K562 (cell line): ENCODE data around the gene BPIFB2. TPM values are rescaled to one million over a fixed set of nuclear protein-coding genes. Genes with fewer than 3 reads are reported as not detected.
A peak's percentile ranks its signal among the peaks of the same experiment; 100 is the strongest.

Experiments
- ATAC-seq: fragments of 200-7000 bp; cut with Tn5 transposase; 3 replicates; pipeline ENCODE4 v1.9.1; 2020; ENCODE audit warnings: moderate library complexity
- BruUV-seq: library from RNA; stranded (reverse); fragments of 400-500 nt; replicated peaks from 2 replicates; lab custom pipeline; 2021; lab: Mats Ljungman, UMichigan
- CTCF ChIA-PET: fragments of 300-600 bp; formaldehyde crosslinking; extraction: SDS; loops from one replicate; lab custom pipeline; 2021; ENCODE audit warnings: low intra/inter-chr PET ratio; lab: Yijun Ruan, JAX
- POLR2A ChIA-PET: fragments of 300-600, 350-650 bp; sonication (Branson Sonifier 250); formaldehyde crosslinking; extraction: SDS; loops from one replicate; lab custom pipeline; 2021; ENCODE audit warnings: antibody characterized with exemption, inconsistent platforms; lab: Yijun Ruan, JAX
- DNase-seq, 4 experiments: peaks; one replicate each; pipeline versions ENCODE4 v3.0.0 to v3.0.0-alpha.2; 2011 to 2018; ENCODE audit warnings: low spot score in 3 of 4, mixed read lengths in 3 of 4; ENCODE audit errors: extremely low read depth in 1 of 4
- FAIRE-seq: peaks from 2 replicates; lab custom pipeline; 2011; peaks lifted over from hg19 to GRCh38; lab: Jason Lieb, UNC
- H2AFZ ChIP-seq: 2 replicates; pipeline ENCODE4 v1.6.0; 2011; ENCODE audit warnings: low read depth, low read length, control low read depth, inconsistent platforms
- H3K27ac ChIP-seq: fragments of 200-600 bp; 3 replicates; pipeline ENCODE4 v1.8.0; 2011; ENCODE audit warnings: low read depth, mild to moderate bottlenecking, control low read depth, inconsistent platforms, low read length, moderate library complexity, mixed read lengths; ENCODE audit errors: extremely low read depth
- H3K27me3 ChIP-seq, 2 experiments: fragments of 300-600 bp in 1 of 2; 2 replicates in 1 of 2; 3 replicates in 1 of 2; pipeline versions ENCODE4 v1.6.0 to v1.8.0; 2011; ENCODE audit warnings: inconsistent platforms in 2 of 2, low read length in 2 of 2, mild to moderate bottlenecking in 1 of 2, mixed read lengths in 1 of 2, moderate library complexity in 1 of 2; ENCODE audit not compliant: control insufficient read depth in 2 of 2, insufficient read depth in 2 of 2
- H3K36me3 ChIP-seq: fragments of 300-600 bp; 3 replicates; pipeline ENCODE4 v1.8.0; 2011; ENCODE audit warnings: mild to moderate bottlenecking, low read length, inconsistent platforms; ENCODE audit not compliant: control insufficient read depth, insufficient read depth
- H3K4me1 ChIP-seq, 2 experiments: fragments of 200-600 bp in 1 of 2; replicated peaks in 1 of 2; 2 replicates in 1 of 2; 3 replicates in 1 of 2; pipeline versions ENCODE4 v1.5.1 to v1.8.0; 2011; ENCODE audit warnings: inconsistent platforms in 2 of 2, low read length in 2 of 2, mild to moderate bottlenecking in 1 of 2, mixed read lengths in 1 of 2, moderate library complexity in 1 of 2; ENCODE audit not compliant: control insufficient read depth in 2 of 2, insufficient read depth in 2 of 2
- H3K4me2 ChIP-seq: 2 replicates; pipeline ENCODE4 v1.6.1; 2011; ENCODE audit warnings: low read length, control low read depth, inconsistent platforms, mixed read lengths; ENCODE audit not compliant: insufficient read depth
- H3K4me3 ChIP-seq: fragments of 200-600 bp; sonication (generic), shearing (Covaris generic); 2 replicates; pipeline ENCODE4 v1.5.1; 2016; ENCODE audit warnings: control low read depth, inconsistent platforms
- H3K79me2 ChIP-seq: fragments of 200-600 bp; 3 replicates; pipeline ENCODE4 v1.8.0; 2011; ENCODE audit warnings: low read length, inconsistent platforms; ENCODE audit not compliant: control insufficient read depth, insufficient read depth
- H3K9ac ChIP-seq, 2 experiments: 2 replicates each; pipeline versions ENCODE4 v1.6.0 to v1.6.1; 2011; ENCODE audit warnings: low read depth in 2 of 2, low read length in 2 of 2, control low read depth in 1 of 2, inconsistent platforms in 1 of 2, mild to moderate bottlenecking in 1 of 2, mixed read lengths in 1 of 2; ENCODE audit not compliant: insufficient read depth in 1 of 2
- H3K9me1 ChIP-seq: one replicate; pipeline ENCODE4 v1.6.0; 2011; ENCODE audit warnings: inconsistent platforms, mild to moderate bottlenecking, low read length, moderate library complexity; ENCODE audit not compliant: control insufficient read depth, insufficient read depth
- H3K9me3 ChIP-seq: replicated peaks from 2 replicates; pipeline ENCODE4 v1.5.1; 2011; ENCODE audit warnings: low read depth, low read length, inconsistent platforms; ENCODE audit not compliant: control insufficient read depth, insufficient read depth
- H4K20me1 ChIP-seq: replicated peaks from 2 replicates; pipeline ENCODE4 v1.6.1; 2011; ENCODE audit warnings: low read length, inconsistent platforms, mixed read lengths; ENCODE audit not compliant: control insufficient read depth, insufficient read depth
- EHMT2 ChIP-seq: fragments of 450-650 bp; IDR thresholded peaks from 2 replicates; pipeline ENCODE4 v1.6.1; 2018; ENCODE audit warnings: antibody characterized with exemption
- MLLT1 ChIP-seq, 2 experiments: fragments of 450-650 bp; IDR thresholded peaks; 2 replicates each; pipeline ENCODE4 v1.6.1; 2016
- SREBF2 ChIP-seq: sonication (generic); formaldehyde crosslinking; IDR thresholded peaks from 2 replicates; pipeline ENCODE4 v1.4.0; 2020; ENCODE audit warnings: mild to moderate bottlenecking, missing genetic modification reagents
- ZBTB17 ChIP-seq: fragments of 450-650 bp; formaldehyde crosslinking; IDR thresholded peaks from 2 replicates; pipeline ENCODE4 v1.4.0; 2020; ENCODE audit warnings: mild to moderate bottlenecking
- ZNF23 ChIP-seq: fragments of 250-450 bp; sonication (Bioruptor Pico); IDR thresholded peaks from 2 replicates; pipeline ENCODE4 v1.4.0; 2020; ENCODE audit warnings: mild to moderate bottlenecking
- WGBS: fragments of 100-300 bp; shearing (Covaris generic); methylation state at CpG from one replicate; pipeline ENCODE4 v1.1.6; 2016; ENCODE audit warnings: low coverage, mixed read lengths; ENCODE audit not compliant: insufficient coverage; ENCODE audit errors: missing lambda C conversion rate; 5-methylcytosine and 5-hydroxymethylcytosine counted together
- in situ Hi-C: fragments of 300-500 bp; cut with MboI; formaldehyde crosslinking; loops from 4 replicates; pipeline ENCODE4 v1.15.0; 2018; ENCODE audit warnings: inconsistent platforms, mixed read lengths
- intact Hi-C: fragments of 100-400 bp; cut with micrococcal nuclease; formaldehyde crosslinking; loops from 2 replicates; pipeline ENCODE4 v1.14.2; 2022
- polyA plus RNA-seq, 8 experiments: library from polyadenylated mRNA; depleted of rRNA in 4 of 8; stranded (reverse) in 5 of 8; unstranded in 3 of 8; fragments of >200 nt; fragmentation: Nextera tagmentation in 2 of 8; fragmentation: Illumina TruSeq in 1 of 8; extraction: Ambion mirVana in 2 of 8; extraction: Trizol in 1 of 8; gene quantifications; 2 replicates each; pipeline versions ENCODE4 v1.2.1 to v1.2.3, GENCODE V29; 2011 to 2014; ENCODE audit warnings: inconsistent platforms in 1 of 8, missing spikeins in 1 of 8
- total RNA-seq, 7 experiments: library from RNA; depleted of rRNA in 6 of 7; stranded (reverse); fragments of >200 nt in 6 of 7; fragmentation: Illumina TruSeq in 2 of 7; extraction: Trizol in 2 of 7; gene quantifications; 2 replicates each; pipeline versions ENCODE4 v1.2.1 to v1.2.3, GENCODE V29; 2011 to 2021; ENCODE audit warnings: low replicate concordance in 1 of 7

The BPIFB2 gene
- total and polyA plus RNA-seq, 9 of the 15 experiments (the other 6 are each of a cell fraction or from before 2014, with no cell fraction given), result not detected

DNA sequence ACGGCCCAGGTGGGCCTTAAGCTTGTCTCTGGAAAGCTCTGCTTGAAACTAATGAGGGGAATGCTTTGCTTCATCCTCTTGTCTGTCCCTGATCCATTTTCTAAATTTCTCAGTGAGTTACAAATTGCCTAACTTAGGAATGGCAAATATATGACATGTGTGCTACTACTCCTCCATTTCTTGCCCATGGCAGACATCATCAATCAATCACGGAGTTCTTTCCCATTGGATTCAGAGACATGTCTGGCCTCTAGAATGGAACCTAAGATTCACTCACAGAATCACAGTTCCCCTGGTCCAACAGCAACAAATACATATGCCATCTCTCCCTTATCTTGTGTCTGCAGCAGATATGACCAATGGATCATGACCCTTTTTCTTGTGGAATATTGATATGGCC is 65.3 kb downstream of the BPIFB2 start:
- H3K27me3 ChIP-seq, result peaks cover 18 to 41% of the 10 kb centered on the region in 2 experiments; a peak in 4 of 5 replicates
- ATAC-seq, result no peak
- no peak overlapping the region for H3K4me2 ChIP-seq
- no peak overlapping the region for H3K9ac ChIP-seq
- H2AFZ ChIP-seq, result no peak overlapping the region
- H3K9me3 ChIP-seq, result no peaks in the 10 kb centered on the region
- no peaks in the 10 kb centered on the region for H3K79me2 ChIP-seq
- in situ Hi-C loops, result no loop called here
- DNase-seq, result no peak
- BruUV-seq, result no TSS peak
- H3K36me3 ChIP-seq, result no peaks in the 10 kb centered on the region
- no peaks in the 10 kb centered on the region for H3K9me1 ChIP-seq
- H3K4me1 ChIP-seq, result no peaks in the 10 kb centered on the region
- CTCF ChIA-PET, result interaction anchor here (0.5 kb wide), 1 partner anchor 10 kb away, joined by 4 read pairs; no protein-coding TSS in a partner anchor
- intact Hi-C loops, result no loop called here
- no peak for FAIRE-seq
- no peak for TF ChIP-seq SREBF2
- TF ChIP-seq ZNF23, result peak; percentile 90
- TF ChIP-seq EHMT2, result no peak
- peak in 1 of 2 experiments; percentile 63; a peak in 1 of 4 replicates for TF ChIP-seq MLLT1 (IDR thresholded peaks at IDR 0.05)
- TF ChIP-seq ZBTB17, result peak; percentile 93
- no peaks in the 10 kb centered on the region for H4K20me1 ChIP-seq
- POLR2A ChIA-PET, result interaction anchor here (0.6 to 1.1 kb wide), 2 partner anchors 10 to 39 kb away, joined by 3 read pairs; no protein-coding TSS in a partner anchor
- H3K4me3 ChIP-seq, result no peak overlapping the region
- H3K27ac ChIP-seq, result no peak overlapping the region
- WGBS, result 0% methylated on average over 2 of the region's 2 CpGs

Other genes with a start within 250 kb of the BPIFB2 start
Only the 7 nearest of the 10 such genes appear.
- 94.4 and 103 TPM in 2 replicates for gene MAPRE1, start 187.8 kb upstream of the BPIFB2 start, total RNA-seq (2014; rRNA removed)
- gene MAPRE1, start 187.8 kb upstream of the BPIFB2 start, total RNA-seq (2014; rRNA removed; fragmentation: Illumina TruSeq; extraction: Trizol), result 112 and 120 TPM in 2 replicates
- 93.4 and 95.0 TPM in 2 replicates for gene MAPRE1, start 187.8 kb upstream of the BPIFB2 start, total RNA-seq (2015; rRNA removed; fragmentation: Illumina TruSeq; extraction: Trizol)
- 136 and 145 TPM in 2 replicates for gene MAPRE1, start 187.8 kb upstream of the BPIFB2 start, total RNA-seq (2021)
- gene MAPRE1, start 187.8 kb upstream of the BPIFB2 start, polyA plus RNA-seq (2011; rRNA removed), result 90.6 and 132 TPM in 2 replicates
- gene MAPRE1, start 187.8 kb upstream of the BPIFB2 start, polyA plus RNA-seq (2014; fragmentation: Illumina TruSeq; extraction: Trizol), result 141 and 159 TPM in 2 replicates
- gene MAPRE1, start 187.8 kb upstream of the BPIFB2 start, polyA plus RNA-seq (2014; fragmentation: Nextera tagmentation; extraction: Ambion mirVana), result 100 to 1,000 TPM; 159 to 203 TPM
- 137 and 141 TPM in 2 replicates for gene MAPRE1, start 187.8 kb upstream of the BPIFB2 start, polyA plus RNA-seq (2014; rRNA removed)
- not detected in 2 replicates for gene EFCAB8, start 148.8 kb upstream of the BPIFB2 start, total RNA-seq (2014; rRNA removed)
- 0.11 TPM in 1 of 2 replicates, not detected in the other for gene EFCAB8, start 148.8 kb upstream of the BPIFB2 start, total RNA-seq (2014; rRNA removed; fragmentation: Illumina TruSeq; extraction: Trizol)
- gene EFCAB8, start 148.8 kb upstream of the BPIFB2 start, total RNA-seq (2015; rRNA removed; fragmentation: Illumina TruSeq; extraction: Trizol), result 0.19 TPM in 1 of 2 replicates, not detected in the other
- not detected in 2 replicates for gene EFCAB8, start 148.8 kb upstream of the BPIFB2 start, total RNA-seq (2021)
- 0.16 and 0.18 TPM in 2 replicates for gene EFCAB8, start 148.8 kb upstream of the BPIFB2 start, polyA plus RNA-seq (2011; rRNA removed)
- 0.03 TPM in 1 of 2 replicates, not detected in the other for gene EFCAB8, start 148.8 kb upstream of the BPIFB2 start, polyA plus RNA-seq (2014; fragmentation: Illumina TruSeq; extraction: Trizol)
- not detected for gene EFCAB8, start 148.8 kb upstream of the BPIFB2 start, polyA plus RNA-seq (2014; fragmentation: Nextera tagmentation; extraction: Ambion mirVana)
- gene EFCAB8, start 148.8 kb upstream of the BPIFB2 start, polyA plus RNA-seq (2014; rRNA removed), result 0.03 TPM in 1 of 2 replicates, not detected in the other
- gene SUN5, start 3.3 kb upstream of the BPIFB2 start, total RNA-seq (2014; rRNA removed), result not detected in 2 replicates
- gene SUN5, start 3.3 kb upstream of the BPIFB2 start, total RNA-seq (2014; rRNA removed; fragmentation: Illumina TruSeq; extraction: Trizol), result not detected in 2 replicates
- gene SUN5, start 3.3 kb upstream of the BPIFB2 start, total RNA-seq (2015; rRNA removed; fragmentation: Illumina TruSeq; extraction: Trizol), result not detected in 2 replicates
- gene SUN5, start 3.3 kb upstream of the BPIFB2 start, total RNA-seq (2021), result not detected in 2 replicates
- gene SUN5, start 3.3 kb upstream of the BPIFB2 start, polyA plus RNA-seq (2011; rRNA removed), result not detected in 2 replicates
- not detected in 2 replicates for gene SUN5, start 3.3 kb upstream of the BPIFB2 start, polyA plus RNA-seq (2014; fragmentation: Illumina TruSeq; extraction: Trizol)
- gene SUN5, start 3.3 kb upstream of the BPIFB2 start, polyA plus RNA-seq (2014; fragmentation: Nextera tagmentation; extraction: Ambion mirVana), result not detected
- gene SUN5, start 3.3 kb upstream of the BPIFB2 start, polyA plus RNA-seq (2014; rRNA removed), result not detected in 2 replicates
- not detected in 2 replicates for gene BPIFB6, start 23.9 kb downstream of the BPIFB2 start, total RNA-seq (2014; rRNA removed)
- not detected in 2 replicates for gene BPIFB6, start 23.9 kb downstream of the BPIFB2 start, total RNA-seq (2014; rRNA removed; fragmentation: Illumina TruSeq; extraction: Trizol)
- not detected in 2 replicates for gene BPIFB6, start 23.9 kb downstream of the BPIFB2 start, total RNA-seq (2015; rRNA removed; fragmentation: Illumina TruSeq; extraction: Trizol)
- not detected in 2 replicates for gene BPIFB6, start 23.9 kb downstream of the BPIFB2 start, total RNA-seq (2021)
- not detected in 2 replicates for gene BPIFB6, start 23.9 kb downstream of the BPIFB2 start, polyA plus RNA-seq (2011; rRNA removed)
- not detected in 2 replicates for gene BPIFB6, start 23.9 kb downstream of the BPIFB2 start, polyA plus RNA-seq (2014; fragmentation: Illumina TruSeq; extraction: Trizol)
- not detected for gene BPIFB6, start 23.9 kb downstream of the BPIFB2 start, polyA plus RNA-seq (2014; fragmentation: Nextera tagmentation; extraction: Ambion mirVana)
- not detected in 2 replicates for gene BPIFB6, start 23.9 kb downstream of the BPIFB2 start, polyA plus RNA-seq (2014; rRNA removed)
- gene BPIFB3, start 46.2 kb downstream of the BPIFB2 start, total RNA-seq (2014; rRNA removed), result not detected in 2 replicates
- not detected in 2 replicates for gene BPIFB3, start 46.2 kb downstream of the BPIFB2 start, total RNA-seq (2014; rRNA removed; fragmentation: Illumina TruSeq; extraction: Trizol)
- not detected in 2 replicates for gene BPIFB3, start 46.2 kb downstream of the BPIFB2 start, total RNA-seq (2015; rRNA removed; fragmentation: Illumina TruSeq; extraction: Trizol)
- gene BPIFB3, start 46.2 kb downstream of the BPIFB2 start, total RNA-seq (2021), result not detected in 2 replicates
- not detected in 2 replicates for gene BPIFB3, start 46.2 kb downstream of the BPIFB2 start, polyA plus RNA-seq (2011; rRNA removed)
- gene BPIFB3, start 46.2 kb downstream of the BPIFB2 start, polyA plus RNA-seq (2014; fragmentation: Illumina TruSeq; extraction: Trizol), result not detected in 2 replicates
- not detected for gene BPIFB3, start 46.2 kb downstream of the BPIFB2 start, polyA plus RNA-seq (2014; fragmentation: Nextera tagmentation; extraction: Ambion mirVana)
- not detected in 2 replicates for gene BPIFB3, start 46.2 kb downstream of the BPIFB2 start, polyA plus RNA-seq (2014; rRNA removed)
- not detected in 2 replicates for gene BPIFB4, start 71.9 kb downstream of the BPIFB2 start, total RNA-seq (2014; rRNA removed)
- not detected in 2 replicates for gene BPIFB4, start 71.9 kb downstream of the BPIFB2 start, total RNA-seq (2014; rRNA removed; fragmentation: Illumina TruSeq; extraction: Trizol)
- gene BPIFB4, start 71.9 kb downstream of the BPIFB2 start, total RNA-seq (2015; rRNA removed; fragmentation: Illumina TruSeq; extraction: Trizol), result not detected in 2 replicates
- not detected in 2 replicates for gene BPIFB4, start 71.9 kb downstream of the BPIFB2 start, total RNA-seq (2021)
- not detected in 2 replicates for gene BPIFB4, start 71.9 kb downstream of the BPIFB2 start, polyA plus RNA-seq (2011; rRNA removed)
- not detected in 2 replicates for gene BPIFB4, start 71.9 kb downstream of the BPIFB2 start, polyA plus RNA-seq (2014; fragmentation: Illumina TruSeq; extraction: Trizol)
- gene BPIFB4, start 71.9 kb downstream of the BPIFB2 start, polyA plus RNA-seq (2014; fragmentation: Nextera tagmentation; extraction: Ambion mirVana), result not detected
- gene BPIFB4, start 71.9 kb downstream of the BPIFB2 start, polyA plus RNA-seq (2014; rRNA removed), result not detected in 2 replicates
- gene BPIFA2, start 160.5 kb downstream of the BPIFB2 start, total RNA-seq (2014; rRNA removed), result not detected in 2 replicates
- not detected in 2 replicates for gene BPIFA2, start 160.5 kb downstream of the BPIFB2 start, total RNA-seq (2014; rRNA removed; fragmentation: Illumina TruSeq; extraction: Trizol)
- gene BPIFA2, start 160.5 kb downstream of the BPIFB2 start, total RNA-seq (2015; rRNA removed; fragmentation: Illumina TruSeq; extraction: Trizol), result not detected in 2 replicates
- not detected in 2 replicates for gene BPIFA2, start 160.5 kb downstream of the BPIFB2 start, total RNA-seq (2021)
- not detected in 2 replicates for gene BPIFA2, start 160.5 kb downstream of the BPIFB2 start, polyA plus RNA-seq (2011; rRNA removed)
- gene BPIFA2, start 160.5 kb downstream of the BPIFB2 start, polyA plus RNA-seq (2014; fragmentation: Illumina TruSeq; extraction: Trizol), result not detected in 2 replicates
- not detected for gene BPIFA2, start 160.5 kb downstream of the BPIFB2 start, polyA plus RNA-seq (2014; fragmentation: Nextera tagmentation; extraction: Ambion mirVana)
- not detected in 2 replicates for gene BPIFA2, start 160.5 kb downstream of the BPIFB2 start, polyA plus RNA-seq (2014; rRNA removed)